Measurements from ENCODE around the gene PEDS1.

GRCh38 chr20:50197463-50198179 lies 44.1 kb upstream of the PEDS1 start:
- TF ChIP-seq, protein P1, sequence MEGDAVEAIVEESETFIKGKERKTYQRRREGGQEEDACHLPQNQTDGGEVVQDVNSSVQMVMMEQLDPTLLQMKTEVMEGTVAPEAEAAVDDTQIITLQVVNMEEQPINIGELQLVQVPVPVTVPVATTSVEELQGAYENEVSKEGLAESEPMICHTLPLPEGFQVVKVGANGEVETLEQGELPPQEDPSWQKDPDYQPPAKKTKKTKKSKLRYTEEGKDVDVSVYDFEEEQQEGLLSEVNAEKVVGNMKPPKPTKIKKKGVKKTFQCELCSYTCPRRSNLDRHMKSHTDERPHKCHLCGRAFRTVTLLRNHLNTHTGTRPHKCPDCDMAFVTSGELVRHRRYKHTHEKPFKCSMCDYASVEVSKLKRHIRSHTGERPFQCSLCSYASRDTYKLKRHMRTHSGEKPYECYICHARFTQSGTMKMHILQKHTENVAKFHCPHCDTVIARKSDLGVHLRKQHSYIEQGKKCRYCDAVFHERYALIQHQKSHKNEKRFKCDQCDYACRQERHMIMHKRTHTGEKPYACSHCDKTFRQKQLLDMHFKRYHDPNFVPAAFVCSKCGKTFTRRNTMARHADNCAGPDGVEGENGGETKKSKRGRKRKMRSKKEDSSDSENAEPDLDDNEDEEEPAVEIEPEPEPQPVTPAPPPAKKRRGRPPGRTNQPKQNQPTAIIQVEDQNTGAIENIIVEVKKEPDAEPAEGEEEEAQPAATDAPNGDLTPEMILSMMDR (conservative IDR thresholded peaks at IDR 0.05), result no peak
- TF ChIP-seq ZFX (IDR thresholded peaks at IDR 0.05), result no peak

Measured in C4-2B (cell line).